Measurements from ENCODE around the gene PTAR1. TPM values are rescaled to one million over a fixed set of nuclear protein-coding genes. Genes with fewer than 3 reads are reported as not detected.
"Not testable (repeated sequence)": the region's sequence is repeated elsewhere in the genome, so short reads cannot be mapped to it uniquely, and the experiment has no call there.

Gene PTAR1
- total and polyA plus RNA-seq, 3 donors from 2014 or later = 27.0 to 72.2 (median 68.8) TPM

GRCh38 chr9:69785757-69786156 lies 25.9 kb upstream of the PTAR1 start:
- Histone ChIP-seq H3K36me3 (ENCODE audit: low read depth, missing control alignments) (no peaks in the 10 kb centered on the region), H3K4me1 (no peaks in the 10 kb centered on the region), H3K9me3 (no peaks in the 10 kb centered on the region), H3K4me3 (no peak overlapping the region), H3K27me3 (no peaks in the 10 kb centered on the region), H3K27ac (no peak overlapping the region)
- TF ChIP-seq CTCF (IDR thresholded peaks at IDR 0.05) = no peak
- no peak for TF ChIP-seq POLR2A (IDR thresholded peaks at IDR 0.05)
- no peak for DNase-seq
- intact Hi-C loops (cut with DNase I; ENCODE audit: low total_unique reads) = no loop called here

- no peak for TF ChIP-seq CTCF (IDR thresholded peaks at IDR 0.05)
- TF ChIP-seq POLR2A (IDR thresholded peaks at IDR 0.05) = no peak
- intact Hi-C loops (cut with DNase I; ENCODE audit: low total_unique reads) = no loop called here
- no peak overlapping the region for H3K4me3 ChIP-seq
- H3K27me3 ChIP-seq = no peaks in the 10 kb centered on the region
- H3K9me3 ChIP-seq = no peaks in the 10 kb centered on the region
- no peak overlapping the region for H3K27ac ChIP-seq
- DNase-seq = no peak
- WGBS, 2 donors = 81 to 90% methylated on average over 1 of the region's 1 CpG
- H3K4me1 ChIP-seq = no peaks in the 10 kb centered on the region
- H3K36me3 ChIP-seq (ENCODE audit: low read depth, missing control alignments) = no peaks in the 10 kb centered on the region
Observed at GRCh38 chr9:69773258-69773657, 13.4 kb upstream of the PTAR1 start.

- DNase-seq = no peak
- TF ChIP-seq POLR2A (IDR thresholded peaks at IDR 0.05) (no peak), CTCF (IDR thresholded peaks at IDR 0.05) (no peak)
- intact Hi-C loops (cut with DNase I; ENCODE audit: low total_unique reads) = no loop called here
- H3K36me3 ChIP-seq (ENCODE audit: low read depth, missing control alignments) = no peaks in the 10 kb centered on the region
- 85 to 89% methylated on average over 4 of the region's 4 CpGs for WGBS, 2 donors
- H3K9me3 ChIP-seq = no peaks in the 10 kb centered on the region
- H3K4me3 ChIP-seq = no peak overlapping the region
- H3K27me3 ChIP-seq = no peaks in the 10 kb centered on the region
- H3K27ac ChIP-seq = no peak overlapping the region
- no peaks in the 10 kb centered on the region for H3K4me1 ChIP-seq
Observed at GRCh38 chr9:69771775-69772418, 12.1 kb upstream of the PTAR1 start.

GRCh38 chr9:69768716-69769115 lies 8.9 kb upstream of the PTAR1 start:
- no peaks in the 10 kb centered on the region for H3K9me3 ChIP-seq
- H3K4me3 ChIP-seq = no peak overlapping the region
- no peak for DNase-seq
- H3K27me3 ChIP-seq = no peaks in the 10 kb centered on the region
- WGBS, 2 donors = 82 to 96% methylated on average over 1 of the region's 1 CpG
- intact Hi-C loops (cut with DNase I; ENCODE audit: low total_unique reads) = no loop called here
- no peak for TF ChIP-seq POLR2A (IDR thresholded peaks at IDR 0.05)
- no peak for TF ChIP-seq CTCF (IDR thresholded peaks at IDR 0.05)
- no peak overlapping the region for H3K27ac ChIP-seq
- no peaks in the 10 kb centered on the region for H3K4me1 ChIP-seq
- H3K36me3 ChIP-seq (ENCODE audit: low read depth, missing control alignments) = no peaks in the 10 kb centered on the region

- no peaks in the 10 kb centered on the region for H3K9me3 ChIP-seq
- no peak for DNase-seq
- TF ChIP-seq POLR2A (IDR thresholded peaks at IDR 0.05) (no peak), CTCF (IDR thresholded peaks at IDR 0.05) (no peak)
- H3K4me3 ChIP-seq = no peak overlapping the region
- H3K27me3 ChIP-seq = no peaks in the 10 kb centered on the region
- no peaks in the 10 kb centered on the region for H3K36me3 ChIP-seq (ENCODE audit: low read depth, missing control alignments)
- no peak overlapping the region for H3K27ac ChIP-seq
- no peaks in the 10 kb centered on the region for H3K4me1 ChIP-seq
- 88 to 92% methylated on average over 1 of the region's 1 CpG for WGBS, 2 donors
- intact Hi-C loops (cut with DNase I; ENCODE audit: low total_unique reads) = no loop called here
Observed at GRCh38 chr9:69768101-69768500, 8.3 kb upstream of the PTAR1 start.

GRCh38 chr9:69763862-69764261 lies 4.1 kb upstream of the PTAR1 start:
- intact Hi-C loops (cut with DNase I; ENCODE audit: low total_unique reads); H3K4me1 ChIP-seq; DNase-seq; H3K27me3 ChIP-seq; H3K36me3 ChIP-seq (ENCODE audit: low read depth, missing control alignments); H3K4me3 ChIP-seq; H3K9me3 ChIP-seq; H3K27ac ChIP-seq: not testable (repeated sequence)
- WGBS, 2 donors = 58 to 64% methylated on average over 5 of the region's 5 CpGs
